Loucy (cell line): Measurements from ENCODE around the gene TGIF2.

Experiments used
- H2AFZ ChIP-seq: fragments of 200-600 bp; sonication (generic); 2 replicates; pipeline ENCODE4 v1.6.0; 2016; ENCODE audit warnings: antibody characterized with exemption, mild to moderate bottlenecking, low read length, moderate library complexity
- H3F3A ChIP-seq: fragments of 200-600 bp; 2 replicates; pipeline ENCODE4 v1.6.0; 2016; ENCODE audit warnings: antibody characterized with exemption, low read depth, mild to moderate bottlenecking
- H3K27me3 ChIP-seq: fragments of 200-600 bp; sonication (generic); 2 replicates; pipeline ENCODE4 v1.6.1; 2014; ENCODE audit warnings: low read length, mild to moderate bottlenecking; ENCODE audit not compliant: insufficient read depth, poor library complexity, severe bottlenecking
- H3K36me3 ChIP-seq: fragments of 200-600 bp; sonication (generic); 2 replicates; pipeline ENCODE4 v1.6.1; 2016; ENCODE audit warnings: low read length; ENCODE audit not compliant: insufficient read depth
- H3K4me1 ChIP-seq: fragments of 200-600 bp; sonication (generic); 2 replicates; pipeline ENCODE4 v1.5.1; 2014; ENCODE audit warnings: low read length, mild to moderate bottlenecking; ENCODE audit not compliant: insufficient read depth, poor library complexity, severe bottlenecking
- H3K4me2 ChIP-seq: fragments of 200-600 bp; sonication (generic); 2 replicates; pipeline ENCODE4 v1.6.0; 2014; ENCODE audit warnings: antibody characterized with exemption, low read length, low read depth, mild to moderate bottlenecking; ENCODE audit not compliant: poor library complexity, severe bottlenecking
- H3K4me3 ChIP-seq: fragments of 200-600 bp; sonication (generic); 2 replicates; pipeline ENCODE4 v1.5.1; 2014; ENCODE audit warnings: low read length, mild to moderate bottlenecking, mixed read lengths; ENCODE audit not compliant: poor library complexity, severe bottlenecking
- H3K79me2 ChIP-seq: fragments of 200-600 bp; sonication (generic); 2 replicates; pipeline ENCODE4 v1.6.1; 2014; ENCODE audit warnings: low read length; ENCODE audit not compliant: insufficient read depth
- H3K9ac ChIP-seq: fragments of 200-600 bp; sonication (generic); 2 replicates; pipeline ENCODE4 v1.6.0; 2014; ENCODE audit warnings: mild to moderate bottlenecking, low read depth, low read length, moderate library complexity; ENCODE audit not compliant: poor library complexity, severe bottlenecking
- H3K9me2 ChIP-seq: fragments of 200-600 bp; sonication (generic); replicated peaks from 2 replicates; pipeline ENCODE4 v1.6.1; 2016; ENCODE audit warnings: low read depth, low read length, mixed read lengths
- H3K9me3 ChIP-seq: fragments of 200-600 bp; sonication (generic); 2 replicates; pipeline ENCODE4 v1.6.1; 2014; ENCODE audit warnings: mild to moderate bottlenecking, antibody characterized with exemption, low read length, low read depth; ENCODE audit not compliant: insufficient read depth
- H4K20me1 ChIP-seq: fragments of 200-600 bp; sonication (generic); 2 replicates; pipeline ENCODE4 v1.6.0; 2014; ENCODE audit warnings: antibody characterized with exemption, low read length, mild to moderate bottlenecking; ENCODE audit not compliant: insufficient read depth, poor library complexity, severe bottlenecking
- CTCF ChIP-seq: fragments of 200-600 bp; sonication (generic); conservative IDR thresholded peaks from 2 replicates; pipeline ENCODE4 v1.5.1; 2014; ENCODE audit warnings: mild to moderate bottlenecking, antibody characterized with exemption, low read length
- EZH2phosphoT487 ChIP-seq: fragments of 200-600 bp; IDR thresholded peaks from 2 replicates; pipeline ENCODE4 v1.6.1; 2018; ENCODE audit warnings: antibody characterized with exemption, mild to moderate bottlenecking, moderate library complexity, borderline replicate concordance

The TGIF2 gene

DNA sequence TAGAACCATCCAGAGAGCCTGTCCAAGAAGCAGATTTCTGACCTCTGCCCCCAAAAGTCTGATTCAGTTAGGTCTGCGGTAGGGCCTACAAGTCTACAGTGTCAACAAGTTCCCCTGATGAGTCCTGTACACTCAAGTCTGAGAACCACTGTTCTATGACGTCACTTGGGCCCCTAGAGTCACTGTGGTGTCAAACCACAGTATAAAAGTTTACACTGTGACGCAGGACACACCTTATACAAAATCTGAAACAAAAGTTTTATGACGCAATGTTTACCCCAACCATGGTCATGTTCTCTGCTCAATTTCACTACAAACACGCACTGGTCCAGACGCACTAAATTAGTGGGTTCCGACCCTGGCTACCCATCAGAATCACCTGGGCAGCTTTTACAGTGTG lies 54.7 kb downstream of the TGIF2 start:
- H3K9ac ChIP-seq = no peak overlapping the region
- no peak for TF ChIP-seq CTCF
- no peak for TF ChIP-seq EZH2phosphoT487
- H3K9me3 ChIP-seq = no peaks in the 10 kb centered on the region
- H3K27me3 ChIP-seq = no peaks in the 10 kb centered on the region
- H3K4me3 ChIP-seq = no peak overlapping the region
- peaks cover 71% of the 10 kb centered on the region; the same call in 1 of the 2 replicates for H3K36me3 ChIP-seq
- no peaks in the 10 kb centered on the region for H4K20me1 ChIP-seq
- no peak overlapping the region for H3K4me2 ChIP-seq
- H3K4me1 ChIP-seq = peaks cover 35% of the 10 kb centered on the region
- peaks cover 4% of the 10 kb centered on the region; the same call in 1 of the 2 replicates for H3F3A ChIP-seq
- H3K9me2 ChIP-seq = no peaks in the 10 kb centered on the region
- no peak overlapping the region for H2AFZ ChIP-seq
- H3K79me2 ChIP-seq = peaks cover 8% of the 10 kb centered on the region; the same call in 1 of the 2 replicates

GRCh38 chr20:36629719-36630681 lies 56.6 kb downstream of the TGIF2 start:
- Histone ChIP-seq H3K9me3 (no peaks in the 10 kb centered on the region), H3K9me2 (no peaks in the 10 kb centered on the region), H3K9ac (peak overlapping the region; percentile 51), H2AFZ (no peak overlapping the region; the same call in 1 of the 2 replicates), H3K4me1 (peaks cover 35% of the 10 kb centered on the region), H3K36me3 (peaks cover 67% of the 10 kb centered on the region; the same call in 1 of the 2 replicates), H4K20me1 (no peaks in the 10 kb centered on the region), H3K79me2 (peaks cover 16% of the 10 kb centered on the region; the same call in 1 of the 2 replicates), H3K4me3 (peak overlapping the region; percentile 60), H3K4me2 (peak overlapping the region; percentile 69), H3K27me3 (no peaks in the 10 kb centered on the region), H3F3A (peaks cover 4% of the 10 kb centered on the region; the same call in 1 of the 2 replicates)
- no peak for TF ChIP-seq CTCF
- no peak for TF ChIP-seq EZH2phosphoT487

- no peak for TF ChIP-seq CTCF
- TF ChIP-seq EZH2phosphoT487 = no peak
- H3K4me2 ChIP-seq = no peak overlapping the region
- no peak overlapping the region for H3K4me3 ChIP-seq
- H3K79me2 ChIP-seq = peaks cover 24% of the 10 kb centered on the region; the same call in 1 of the 2 replicates
- H3K9me3 ChIP-seq = no peaks in the 10 kb centered on the region
- no peak overlapping the region for H2AFZ ChIP-seq
- H3K27me3 ChIP-seq = no peaks in the 10 kb centered on the region
- no peaks in the 10 kb centered on the region for H4K20me1 ChIP-seq
- peaks cover 4% of the 10 kb centered on the region; the same call in 1 of the 2 replicates for H3F3A ChIP-seq
- H3K4me1 ChIP-seq = peaks cover 35% of the 10 kb centered on the region
- H3K36me3 ChIP-seq = peaks cover 63% of the 10 kb centered on the region; the same call in 1 of the 2 replicates
- no peak overlapping the region for H3K9ac ChIP-seq
- no peaks in the 10 kb centered on the region for H3K9me2 ChIP-seq
Observed at GRCh38 chr20:36631646-36632045, 58.2 kb downstream of the TGIF2 start.
